CD4-positive, alpha-beta T cell treated with Interleukin-1 beta for 1 hour (primary cell): ENCODE results near the gene CFAP70.

Source experiments
- DNase-seq, 2 donors: peaks; one replicate each; pipeline ENCODE4 v3.0.0-alpha.2; 2020 to 2022

The CFAP70 gene

DNA sequence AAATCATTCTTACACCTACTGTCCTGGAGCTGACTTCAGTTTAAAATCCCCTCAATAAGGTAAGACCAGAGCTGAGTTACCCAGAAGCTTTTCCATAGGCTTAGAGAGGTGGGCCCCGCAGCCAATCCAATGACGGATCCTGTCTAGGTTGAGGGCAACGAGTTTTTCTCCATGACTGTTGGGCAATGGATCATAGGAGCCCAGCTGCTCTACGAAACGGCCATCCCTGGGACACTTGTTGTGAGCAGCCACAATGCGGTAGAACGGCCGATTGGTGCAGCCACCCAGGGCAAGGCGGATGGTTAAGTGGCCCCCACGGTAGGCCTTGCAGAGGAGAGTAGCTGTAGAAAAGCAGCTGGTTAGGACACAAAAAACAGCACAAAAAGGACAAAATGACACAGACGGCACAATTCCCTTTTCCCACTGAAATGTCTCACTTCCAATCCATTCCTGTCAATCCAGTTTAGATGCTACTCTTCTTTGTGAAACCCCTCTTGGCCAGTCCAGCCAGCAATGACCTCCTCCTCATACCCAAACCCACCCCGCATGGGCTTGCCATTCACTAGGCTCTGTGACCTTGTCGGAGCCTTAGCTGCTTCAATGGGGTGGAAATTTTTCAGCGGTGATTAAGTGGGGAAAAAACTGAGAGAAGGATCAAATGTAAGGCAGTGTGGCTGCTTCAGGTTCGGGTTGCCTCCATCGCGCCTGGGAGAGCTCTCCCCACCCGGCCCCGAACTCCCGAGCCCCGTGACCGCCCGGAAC is 106.8 kb downstream of the CFAP70 start:
- no peak for DNase-seq

DNA sequence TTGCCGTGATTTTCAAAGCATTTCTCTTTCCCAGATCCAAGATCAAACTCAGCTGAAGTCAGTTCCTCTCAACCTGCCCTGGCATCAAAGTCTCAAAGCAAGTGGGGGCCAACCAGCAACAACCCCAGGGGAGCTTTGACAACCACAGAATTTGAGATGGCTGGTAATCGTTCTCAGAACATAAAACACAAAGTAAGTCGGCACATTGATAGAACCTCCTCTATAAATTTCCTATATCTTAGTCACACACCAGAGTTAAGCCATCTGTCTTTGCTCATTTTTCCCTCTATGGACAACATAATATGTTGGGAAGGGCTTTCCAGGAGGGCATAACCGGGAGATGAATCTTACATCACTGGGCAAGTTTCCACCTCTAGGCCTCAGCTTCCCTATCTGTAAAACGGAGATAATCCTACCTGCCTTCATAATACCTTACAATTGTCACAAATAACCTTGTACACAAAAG is 110.4 kb downstream of the CFAP70 start:
- DNase-seq = no peak

DNA sequence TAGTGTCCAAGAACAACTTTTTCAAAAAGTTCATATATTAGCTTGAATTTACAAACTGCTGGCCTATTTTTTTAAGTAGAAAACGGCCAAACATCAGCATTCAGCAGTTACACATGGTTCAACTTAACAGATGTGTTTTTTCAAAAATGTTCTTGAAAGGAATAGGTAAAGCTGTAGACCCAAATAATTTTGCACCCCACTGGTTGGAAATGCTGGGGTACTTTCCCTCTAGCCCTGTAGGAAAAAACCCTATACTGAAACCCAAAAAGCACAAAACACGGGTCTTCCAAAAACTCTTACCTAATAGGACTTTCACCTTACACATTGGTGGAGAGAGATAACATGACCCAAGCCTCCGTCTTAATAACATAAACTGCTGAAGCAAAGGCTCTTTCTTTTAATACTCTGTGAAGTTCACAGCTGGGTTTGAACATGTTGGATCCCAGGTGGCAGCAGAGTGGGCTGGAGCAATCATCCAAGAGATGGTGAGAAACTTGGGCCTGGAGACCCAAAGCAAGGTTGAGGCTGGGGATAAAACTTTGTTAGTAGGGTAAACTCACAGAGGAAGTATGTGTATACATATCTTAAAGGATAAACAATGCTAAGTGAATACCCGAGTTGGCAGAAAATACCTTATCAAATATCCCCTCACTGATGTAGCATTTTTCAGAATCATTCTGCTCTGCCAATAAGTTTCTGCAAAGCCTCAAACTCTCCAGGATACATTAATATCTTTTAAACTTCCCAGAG is 111.0 kb downstream of the CFAP70 start:
- DNase-seq = peak in 1 of 2 donors; percentile 16

DNA sequence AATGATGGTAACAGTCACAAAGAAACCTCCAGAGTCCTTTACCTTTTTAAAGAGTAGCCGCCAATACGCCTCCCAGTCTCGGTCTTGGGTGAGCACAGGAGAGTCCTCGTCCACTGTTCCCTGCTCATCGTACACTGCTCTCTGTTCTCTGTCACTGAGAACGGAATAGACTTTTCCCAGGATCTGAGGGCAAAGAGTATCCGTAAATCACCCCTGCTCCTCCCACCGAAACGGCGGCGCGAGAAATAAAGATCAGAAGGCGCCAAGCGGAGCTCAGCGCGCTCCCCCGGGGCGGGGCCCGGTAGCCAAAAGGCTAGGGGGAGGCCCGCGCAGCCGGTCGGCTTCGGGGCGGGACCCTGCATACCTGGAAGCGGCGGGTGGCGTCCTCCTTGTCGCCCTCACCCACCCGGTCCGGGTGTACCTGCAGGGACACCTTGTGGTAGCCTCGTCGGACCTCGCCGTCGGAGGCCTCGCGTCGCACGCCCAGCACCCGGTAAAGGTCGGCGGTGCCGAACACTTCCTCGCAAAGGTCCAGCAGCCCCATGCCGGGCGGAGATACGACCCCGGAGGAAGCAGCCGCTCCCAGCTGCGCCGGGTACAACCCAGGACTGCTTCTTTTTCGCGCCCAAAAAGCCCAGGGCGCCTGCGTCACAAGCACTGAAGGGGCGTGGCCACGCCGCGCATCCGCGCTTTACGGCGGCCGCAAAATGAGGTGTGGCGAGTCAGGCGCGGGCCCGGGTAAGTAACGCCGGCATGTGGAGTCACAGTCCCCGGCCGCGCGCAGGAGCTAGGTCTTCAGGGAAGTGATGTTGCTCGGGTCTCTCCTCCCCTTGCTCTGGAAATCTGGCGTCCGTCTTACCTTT is 111.8 kb downstream of the CFAP70 start, which contains the start of gene DNAJC9:
TSS of gene DNAJC9 (minus strand) at position 610 of the 863 bp plus-strand sequence. CDS start at position 544, 66 bp downstream.
- DNase-seq = peak; percentile 95 to 98

DNA sequence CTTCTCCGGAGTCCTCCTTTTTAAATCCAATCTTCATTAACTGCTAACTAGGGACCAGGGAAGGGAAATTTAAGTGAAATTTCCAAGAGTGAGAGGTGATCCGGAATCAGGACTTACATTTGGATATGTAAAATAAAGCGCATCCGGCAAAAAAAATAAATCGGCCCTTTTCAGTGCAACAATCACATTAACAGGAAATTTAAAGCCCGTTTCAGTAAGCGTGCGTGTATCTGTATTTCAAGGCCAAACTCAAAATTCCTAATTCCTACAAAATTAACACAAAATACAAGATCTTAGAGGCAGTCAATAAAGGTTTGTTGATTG is 112.4 kb downstream of the CFAP70 start:
- no peak for DNase-seq

DNA sequence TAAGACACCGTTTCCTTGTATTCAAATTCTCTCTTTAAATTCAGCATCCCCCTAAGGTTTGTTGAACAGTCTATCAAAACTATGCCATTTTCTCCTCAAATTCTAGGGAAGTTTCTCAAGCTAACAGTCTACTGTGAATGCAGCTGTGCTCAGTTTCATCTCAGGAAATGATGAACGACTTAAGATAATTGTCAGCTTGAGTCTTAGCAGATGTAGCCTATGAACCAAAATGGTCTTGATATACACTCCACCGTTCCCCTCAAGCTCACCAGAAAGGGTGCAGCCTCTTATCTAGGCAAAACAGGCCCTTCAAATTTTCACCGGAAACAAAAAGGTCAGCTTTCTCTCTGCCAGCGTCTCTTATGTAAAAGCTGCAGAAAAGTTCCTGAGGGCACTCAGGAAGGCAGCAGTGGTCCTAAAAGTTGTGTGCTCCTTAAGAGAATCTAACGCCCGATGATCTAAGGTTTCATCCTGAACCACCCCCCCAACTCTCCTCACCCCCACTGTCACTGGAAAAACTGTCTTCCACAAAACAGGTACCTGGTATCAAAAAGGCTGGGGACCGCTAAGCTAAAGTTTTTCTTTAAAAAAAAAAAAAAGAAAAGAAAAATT is 113.7 kb downstream of the CFAP70 start:
- DNase-seq = no peak

DNA sequence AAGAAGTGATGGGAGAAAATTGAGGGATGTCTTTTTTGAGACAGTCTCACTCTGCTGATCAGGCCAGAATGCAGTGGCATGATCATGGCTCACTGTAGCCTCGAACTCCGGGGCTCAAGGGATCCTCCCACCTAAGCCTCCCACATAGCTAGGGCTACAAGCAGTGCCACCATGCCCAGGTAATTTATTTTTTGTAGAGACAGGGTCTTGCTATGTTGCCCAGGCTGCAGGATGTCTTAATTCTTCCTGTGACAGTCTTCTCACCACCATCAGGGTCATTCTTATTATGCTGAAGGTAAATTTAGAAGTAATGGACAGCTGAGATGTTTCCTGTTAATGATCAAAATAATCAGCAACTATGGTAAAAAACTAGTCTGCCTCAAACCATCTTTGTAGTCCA is 118.8 kb downstream of the CFAP70 start:
- no peak for DNase-seq

DNA sequence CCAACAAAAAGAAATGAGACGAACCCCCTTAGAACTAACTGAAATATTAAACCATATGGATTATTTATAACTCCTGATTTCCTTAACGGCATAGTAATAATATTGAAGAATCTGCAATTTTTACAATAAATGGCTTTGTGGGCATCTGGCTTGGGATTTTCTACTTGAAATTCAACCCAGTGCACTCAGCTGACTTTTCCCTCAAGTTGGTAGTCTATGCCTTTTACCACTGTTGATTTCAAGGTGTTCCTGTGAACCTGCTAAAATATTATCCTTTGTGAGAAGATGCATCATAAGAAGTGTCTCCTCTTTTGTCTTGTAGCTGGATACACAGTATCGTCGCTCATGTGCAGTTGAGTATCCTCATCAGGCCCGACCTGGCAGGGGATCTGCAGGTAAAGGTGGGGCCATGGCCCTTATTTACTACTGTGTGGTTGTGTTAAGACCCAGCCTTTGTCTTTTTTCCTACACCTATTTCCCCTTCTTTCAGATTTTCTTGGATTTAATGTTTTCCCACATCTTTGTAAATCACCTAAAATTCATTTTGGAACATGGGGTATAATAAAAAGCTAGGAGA is 119.6 kb downstream of the CFAP70 start:
- no peak for DNase-seq

DNA sequence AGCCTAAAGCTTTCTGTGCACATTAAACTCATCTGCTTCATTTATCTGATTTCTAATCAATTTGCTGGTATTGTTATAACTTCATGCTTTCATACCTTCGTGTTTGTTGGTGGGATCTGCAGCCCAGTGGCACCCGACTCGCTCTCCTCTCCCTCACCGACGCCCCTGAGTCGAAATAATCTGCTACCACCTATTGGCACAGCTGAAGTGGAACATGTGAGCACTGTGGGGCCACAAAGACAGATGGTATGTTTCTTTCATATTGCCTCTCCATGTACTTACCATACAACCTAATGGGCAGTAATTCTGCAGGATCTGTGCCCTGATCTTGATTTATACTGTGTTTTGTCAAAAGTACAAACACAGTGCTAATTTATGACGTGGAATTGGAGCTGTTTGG is 124.0 kb downstream of the CFAP70 start:
- DNase-seq = no peak

DNA sequence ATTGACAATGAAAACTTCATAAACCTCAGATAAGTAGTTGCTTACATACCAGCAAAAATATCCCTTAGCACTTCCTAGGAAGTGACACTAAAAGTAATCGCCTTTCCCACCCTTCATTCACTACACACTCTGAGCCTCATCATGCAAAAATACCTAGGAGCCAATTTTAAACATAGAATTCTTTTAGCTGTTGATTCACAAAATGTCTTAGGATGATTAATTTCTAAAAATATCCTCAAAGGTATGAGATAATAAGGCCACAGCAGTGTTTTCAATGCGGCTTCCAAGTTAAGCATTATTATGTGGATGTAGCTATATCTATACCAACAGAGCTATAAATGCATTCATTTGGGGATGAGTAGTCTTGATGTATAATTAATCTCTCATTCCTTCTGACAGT is 124.8 kb downstream of the CFAP70 start:
- DNase-seq = no peak

DNA sequence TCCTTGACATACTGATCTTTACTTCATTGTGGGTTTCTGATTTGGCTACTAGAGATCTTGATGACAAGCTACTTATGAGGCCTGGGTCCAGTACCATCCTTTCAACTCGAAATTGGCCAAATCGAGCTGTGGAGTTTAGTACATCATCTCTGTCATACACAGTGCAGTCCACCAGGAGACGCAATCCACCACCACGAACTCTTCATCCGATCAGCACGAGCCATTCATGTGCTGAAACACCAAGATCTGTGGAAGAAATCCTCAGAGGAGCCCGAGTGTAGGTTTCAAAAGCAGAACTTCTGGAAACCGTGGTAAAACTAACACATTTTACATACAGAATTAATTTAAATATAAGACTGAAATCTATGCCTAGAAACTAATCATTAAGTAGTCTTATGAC is 125.8 kb downstream of the CFAP70 start:
- no peak for DNase-seq

DNA sequence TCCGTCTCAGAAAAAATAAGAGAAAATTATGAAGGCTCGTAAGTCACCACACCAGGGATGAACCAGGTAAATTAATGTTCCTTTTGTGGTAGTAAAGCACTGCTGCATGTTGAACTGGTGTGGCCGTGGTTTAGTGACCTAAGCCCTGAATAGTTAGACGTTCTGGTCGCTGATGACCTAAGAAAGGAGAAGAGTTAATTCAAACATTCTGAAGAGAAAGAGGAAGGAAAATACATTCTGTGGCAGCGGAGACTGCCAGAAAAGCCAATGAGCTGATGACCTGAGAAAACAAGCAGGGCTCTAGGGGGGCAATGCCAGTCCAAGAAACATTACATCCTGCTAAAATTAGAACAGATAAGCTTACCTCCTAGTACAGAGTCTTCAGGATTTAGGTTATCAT is 129.1 kb downstream of the CFAP70 start:
- no peak for DNase-seq

DNA sequence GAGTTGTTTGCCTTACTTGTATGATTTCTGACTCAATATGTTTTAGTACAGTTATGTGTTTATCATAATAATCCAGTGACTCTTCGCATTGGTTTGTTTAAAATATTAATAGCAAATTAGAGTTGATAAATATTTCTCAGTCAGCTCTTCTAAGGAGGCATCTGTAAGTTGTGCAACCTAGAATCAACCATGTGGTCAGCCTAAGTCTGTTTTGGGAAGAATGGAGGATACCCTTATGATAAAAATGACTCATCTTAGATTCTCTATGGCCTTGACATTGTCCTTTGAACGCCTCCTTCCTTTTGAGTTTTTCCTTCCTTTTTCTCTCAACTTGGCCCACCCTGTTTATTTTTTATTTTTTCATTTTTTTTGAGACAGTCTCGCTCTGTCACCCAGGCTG is 130.4 kb downstream of the CFAP70 start:
- no peak for DNase-seq

DNA sequence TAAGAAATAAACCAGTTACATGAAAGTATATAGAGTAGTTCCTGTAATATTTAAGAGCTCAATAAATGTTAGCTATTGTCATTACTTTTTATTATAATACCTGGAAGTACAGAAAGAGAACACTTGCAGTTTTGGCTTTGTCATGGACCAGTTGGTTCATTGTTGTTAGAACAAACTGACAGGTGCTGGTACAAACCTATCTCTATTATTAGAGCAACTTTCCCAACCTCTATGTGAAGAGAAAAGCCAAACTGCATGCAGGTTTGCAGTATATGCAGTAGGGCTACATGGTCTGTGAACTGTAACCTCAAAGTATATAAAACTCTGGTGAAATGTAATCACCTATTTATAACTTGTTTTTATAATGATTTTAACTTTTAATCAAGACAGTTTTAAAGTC is 132.0 kb downstream of the CFAP70 start:
- DNase-seq = no peak

DNA sequence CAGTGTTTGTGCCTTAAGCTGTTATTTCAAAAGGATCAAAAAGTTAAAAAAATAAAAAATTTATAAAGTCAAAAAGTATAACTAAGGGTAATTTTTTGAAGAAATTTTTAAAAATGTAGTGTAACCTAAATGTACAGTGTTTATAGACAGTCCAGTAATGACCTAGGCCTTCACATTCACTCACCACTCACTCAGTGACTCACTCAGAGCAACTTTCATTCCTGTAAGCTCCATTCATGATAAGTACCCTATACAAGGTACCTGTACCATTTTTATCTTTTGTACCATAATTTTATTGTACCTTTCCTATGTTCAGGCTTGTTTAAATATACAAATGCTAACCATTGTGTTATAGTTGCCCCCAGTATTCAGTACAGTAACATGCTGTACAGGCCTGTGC is 133.1 kb downstream of the CFAP70 start:
- no peak for DNase-seq

DNA sequence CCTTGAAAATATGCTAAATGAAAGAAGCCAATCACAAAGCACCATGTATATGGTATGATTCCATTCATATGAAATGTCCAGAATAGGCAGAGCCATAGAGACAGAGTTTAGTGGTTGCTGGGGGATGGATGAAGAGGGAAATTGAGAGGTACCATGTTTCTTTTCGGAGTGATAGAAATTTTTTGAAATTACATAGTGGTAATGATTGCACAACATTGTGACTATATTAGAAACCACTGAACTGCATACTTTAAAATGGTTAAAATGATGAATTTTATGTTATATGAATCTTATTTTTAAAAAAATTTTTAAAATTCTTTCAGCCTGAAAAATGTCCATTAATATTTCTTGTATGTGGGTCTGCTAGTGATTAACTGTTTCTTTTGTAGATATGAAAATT is 137.7 kb downstream of the CFAP70 start:
- no peak for DNase-seq

DNA sequence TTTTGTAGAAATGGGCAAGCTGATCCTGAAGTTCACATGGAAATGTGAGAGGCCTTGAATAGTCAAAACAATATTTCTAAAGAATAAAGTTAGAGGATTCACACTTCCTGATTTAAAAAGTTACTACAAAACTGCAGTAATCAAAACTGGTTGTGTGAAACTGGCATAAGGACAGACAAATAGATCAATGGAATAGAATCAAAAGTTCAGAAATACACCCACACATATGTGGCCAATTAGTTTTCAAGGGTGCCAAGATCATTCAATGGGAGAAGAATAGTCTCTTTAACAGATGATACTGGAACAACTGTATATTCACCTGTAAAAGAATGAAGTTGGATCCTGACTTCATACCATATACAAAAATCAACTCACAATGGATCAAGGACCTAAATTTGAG is 139.3 kb downstream of the CFAP70 start:
- no peak for DNase-seq

DNA sequence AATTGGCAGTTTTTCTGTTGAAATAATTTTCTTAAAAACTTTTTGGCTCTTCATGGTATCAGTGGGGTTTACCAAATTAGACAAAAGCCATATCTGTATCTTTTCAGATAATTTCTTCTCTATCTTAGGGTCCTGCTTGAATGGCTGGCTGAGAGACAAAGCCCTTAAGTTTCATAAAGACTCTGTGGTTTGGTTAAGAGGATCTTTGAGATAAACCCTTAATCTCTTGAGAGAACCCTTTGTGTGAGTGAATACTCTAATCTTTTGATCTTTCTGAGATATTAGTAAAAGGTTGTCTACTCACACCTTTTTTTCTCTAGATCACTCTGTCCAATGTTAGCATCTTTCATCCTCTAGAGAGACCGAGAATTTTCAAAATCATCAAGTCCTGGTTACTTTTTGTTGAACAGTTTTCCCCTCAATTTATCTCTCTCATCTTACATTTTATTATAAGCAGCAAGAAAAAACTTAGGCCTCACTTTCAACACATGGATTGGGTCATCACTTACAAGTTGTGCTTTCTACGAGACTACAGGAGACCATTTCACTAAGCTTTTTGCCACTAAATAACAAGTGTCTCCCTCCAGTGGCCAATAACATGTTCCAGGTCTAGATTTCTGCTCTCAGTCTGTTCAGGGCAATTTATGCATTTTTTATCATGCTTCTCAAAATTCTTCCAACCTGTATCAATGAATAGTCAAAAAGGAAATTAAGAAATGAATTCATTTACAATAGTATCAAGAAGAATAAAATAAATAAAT is 140.1 kb downstream of the CFAP70 start:
- DNase-seq = no peak

DNA sequence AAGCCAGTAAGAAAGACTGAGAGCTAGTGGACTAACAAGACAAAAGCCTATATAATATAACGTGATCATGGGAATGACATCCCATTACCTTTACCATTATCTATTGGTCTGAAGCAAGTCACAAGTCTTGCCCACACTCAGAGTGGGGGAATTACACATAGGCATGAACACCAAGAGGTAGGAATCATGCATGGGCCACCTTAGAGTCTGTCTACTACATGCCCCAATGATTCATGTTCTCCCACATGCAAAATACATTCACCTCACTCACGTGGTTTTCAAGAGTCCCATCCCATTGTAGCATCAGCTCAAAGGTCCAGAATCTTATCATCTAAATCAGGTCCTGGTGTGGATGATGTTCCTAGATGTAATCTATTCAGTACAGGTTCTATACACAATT is 141.0 kb downstream of the CFAP70 start:
- DNase-seq = no peak

DNA sequence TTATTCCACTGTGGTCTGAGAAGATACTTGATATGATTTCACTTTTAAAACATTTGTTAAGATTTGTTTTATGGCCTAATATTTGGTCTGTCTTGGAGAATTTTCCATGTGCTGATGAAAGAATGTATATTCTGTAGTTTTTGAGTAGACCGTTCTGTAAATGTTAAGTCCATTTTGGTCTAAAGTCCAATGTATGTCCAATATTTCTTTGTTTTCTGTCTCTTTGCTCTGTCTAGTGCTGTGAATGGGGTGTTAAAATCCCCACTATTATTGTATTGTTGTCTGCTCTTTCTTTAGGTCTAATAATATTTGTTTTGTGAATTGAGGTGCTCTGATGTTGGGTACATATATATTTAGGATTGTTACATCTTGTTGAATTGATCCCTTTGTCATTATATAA is 142.9 kb downstream of the CFAP70 start:
- DNase-seq = no peak

DNA sequence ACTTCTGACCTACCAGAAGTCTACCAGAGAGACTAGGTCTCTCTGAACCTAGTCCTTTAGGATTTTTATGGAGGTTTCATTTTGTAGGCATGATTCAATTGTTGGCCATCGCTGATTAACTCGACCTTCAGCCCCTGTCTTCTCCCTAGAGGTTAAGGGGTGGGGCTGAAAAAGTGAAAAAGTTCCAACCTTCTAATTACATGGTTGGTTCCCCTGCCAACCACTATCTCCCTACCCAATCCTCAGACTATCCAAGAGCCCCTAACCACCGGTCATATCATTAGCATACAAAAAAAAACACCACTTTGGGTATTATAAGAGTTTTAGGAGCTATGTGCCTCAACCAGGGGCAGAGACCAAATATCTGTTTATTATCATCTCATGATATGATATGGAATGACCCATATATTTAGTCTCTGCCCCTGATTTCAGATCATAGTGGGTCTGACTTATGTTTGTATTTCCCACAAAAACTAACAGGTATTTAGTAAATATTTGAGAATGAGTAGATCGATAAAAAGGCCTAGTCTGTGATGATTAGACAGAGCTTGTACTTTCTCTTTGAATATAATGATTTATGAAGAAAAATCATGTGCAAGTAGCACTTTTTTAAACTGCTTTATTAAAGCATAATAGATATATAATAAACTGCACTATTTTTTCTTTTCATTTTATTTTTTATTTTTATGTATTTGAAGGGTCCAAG is 147.4 kb downstream of the CFAP70 start:
- no peak for DNase-seq
